Daoy (cell line): ENCODE measurements around the gene CPAMD8. TPM values are rescaled to one million over a fixed set of nuclear protein-coding genes. Genes with fewer than 3 reads are reported as not detected.

Source experiments
- DNase-seq: peaks from one replicate; pipeline ENCODE4 v3.0.0-alpha.2; 2015; ENCODE audit warnings: low read depth
- total RNA-seq: library from RNA; depleted of rRNA; stranded (reverse); fragments of >200 nt; shearing (Covaris generic); gene quantifications from 2 replicates; pipeline ENCODE4 v1.2.3, GENCODE V29; 2014

Gene CPAMD8
- total RNA-seq, 1 experiment from 2014 or later, result not detected

- DNase-seq, result no peak
Measured at GRCh38 chr19:16892868-16893685, 133.5 kb downstream of the CPAMD8 start.

GRCh38 chr19:16892436-16892835 is 134.2 kb downstream of the CPAMD8 start:
- DNase-seq, result no peak

GRCh38 chr19:16891696-16892382 is 134.8 kb downstream of the CPAMD8 start:
- DNase-seq, result no peak

GRCh38 chr19:16890461-16891184 is 136.0 kb downstream of the CPAMD8 start:
- no peak for DNase-seq

- DNase-seq, result no peak
Measured at GRCh38 chr19:16889883-16890460, 136.6 kb downstream of the CPAMD8 start.

GRCh38 chr19:16889366-16889882 is 137.2 kb downstream of the CPAMD8 start:
- peak; percentile 66 for DNase-seq

GRCh38 chr19:16888629-16889365 is 137.8 kb downstream of the CPAMD8 start, which contains the start of gene F2RL3:
Gene F2RL3, plus strand, starts transcription at chr19:16888999. Its CDS starts 191 bp downstream, at chr19:16889190.
- peak; percentile 89 for DNase-seq

GRCh38 chr19:16887353-16888265 is 139.0 kb downstream of the CPAMD8 start:
- DNase-seq, result peak; percentile 55

- DNase-seq, result peak; percentile 84
Measured at GRCh38 chr19:16886305-16886880, 140.2 kb downstream of the CPAMD8 start.

GRCh38 chr19:16885166-16885565 is 141.4 kb downstream of the CPAMD8 start:
- peak; percentile 65 for DNase-seq

GRCh38 chr19:16883522-16883921 is 143.1 kb downstream of the CPAMD8 start:
- no peak for DNase-seq

- DNase-seq, result no peak
Measured at GRCh38 chr19:16882146-16882545, 144.5 kb downstream of the CPAMD8 start.

GRCh38 chr19:16880884-16881554 is 145.6 kb downstream of the CPAMD8 start:
- no peak for DNase-seq

GRCh38 chr19:16878181-16878965 is 148.2 kb downstream of the CPAMD8 start:
- no peak for DNase-seq

- DNase-seq, result no peak
Measured at GRCh38 chr19:16877581-16877980, 149.0 kb downstream of the CPAMD8 start.

- DNase-seq, result peak; percentile 38
Measured at GRCh38 chr19:16876904-16877361, 149.7 kb downstream of the CPAMD8 start.

- DNase-seq, result no peak
Measured at GRCh38 chr19:16875584-16876555, 150.7 kb downstream of the CPAMD8 start.
